Trophoblast cell (in vitro differentiated cells and primary cell): Measurements from ENCODE around the gene VEPH1.

ENCODE experiments used
- DNase-seq, 2 donors: peaks; one replicate each; pipeline ENCODE4 v3.0.0-alpha.2; 2016
- H2AFZ ChIP-seq: 2 replicates; pipeline ENCODE4 v1.6.1; 2013; ENCODE audit warnings: low read length, moderate library complexity, mild to moderate bottlenecking; ENCODE audit not compliant: insufficient read depth, poor library complexity
- H2AK5ac ChIP-seq: 2 replicates; pipeline ENCODE4 v1.6.1; 2013; ENCODE audit warnings: mild to moderate bottlenecking, low read length
- H2BK120ac ChIP-seq: 2 replicates; pipeline ENCODE4 v1.6.1; 2013; ENCODE audit warnings: low read length, mild to moderate bottlenecking, moderate library complexity; ENCODE audit not compliant: insufficient read depth, poor library complexity
- H2BK12ac ChIP-seq: 2 replicates; pipeline ENCODE4 v1.6.1; 2013; ENCODE audit warnings: mild to moderate bottlenecking, low read length, moderate library complexity
- H2BK5ac ChIP-seq: 2 replicates; pipeline ENCODE4 v1.6.1; 2013; ENCODE audit warnings: low read length, low read depth, moderate library complexity, mild to moderate bottlenecking; ENCODE audit not compliant: poor library complexity
- H3K14ac ChIP-seq: 2 replicates; pipeline ENCODE4 v1.6.1; 2013; ENCODE audit warnings: mild to moderate bottlenecking, low read length
- H3K18ac ChIP-seq: 2 replicates; pipeline ENCODE4 v1.6.1; 2013; ENCODE audit warnings: mild to moderate bottlenecking, low read length
- H3K23ac ChIP-seq: 2 replicates; pipeline ENCODE4 v1.6.1; 2013; ENCODE audit warnings: low read length
- H3K27ac ChIP-seq: 2 replicates; pipeline ENCODE4 v1.5.1; 2013; ENCODE audit warnings: low read depth, mild to moderate bottlenecking, inconsistent platforms, low read length, moderate library complexity
- H3K27me3 ChIP-seq: 2 replicates; pipeline ENCODE4 v1.6.1; 2013; ENCODE audit warnings: inconsistent platforms, mild to moderate bottlenecking, low read length, moderate library complexity; ENCODE audit not compliant: insufficient read depth
- H3K36me3 ChIP-seq, 2 experiments: 1 replicate in 1 of 2; 2 replicates in 1 of 2; pipeline ENCODE4 v1.6.1; 2013; ENCODE audit warnings: low read length in 2 of 2, mild to moderate bottlenecking in 2 of 2, moderate library complexity in 1 of 2; ENCODE audit not compliant: insufficient read depth in 2 of 2, control insufficient read depth in 1 of 2
- H3K4ac ChIP-seq: 2 replicates; pipeline ENCODE4 v1.6.1; 2013; ENCODE audit warnings: low read depth, mild to moderate bottlenecking, low read length, moderate library complexity
- H3K4me1 ChIP-seq, 2 experiments: 1 replicate in 1 of 2; 2 replicates in 1 of 2; pipeline ENCODE4 v1.6.1; 2013; ENCODE audit warnings: low read length in 2 of 2, mild to moderate bottlenecking in 2 of 2, moderate library complexity in 1 of 2; ENCODE audit not compliant: insufficient read depth in 2 of 2, control insufficient read depth in 1 of 2
- H3K4me2 ChIP-seq: 2 replicates; pipeline ENCODE4 v1.6.1; 2013; ENCODE audit warnings: inconsistent platforms, mild to moderate bottlenecking, low read length, moderate library complexity
- H3K4me3 ChIP-seq: 2 replicates; pipeline ENCODE4 v1.5.1; 2013; ENCODE audit warnings: mild to moderate bottlenecking, low read depth, low read length, inconsistent platforms
- H3K79me1 ChIP-seq: one replicate; pipeline ENCODE4 v1.6.1; 2013; ENCODE audit warnings: low read length
- H3K79me2 ChIP-seq: 2 replicates; pipeline ENCODE4 v1.6.1; 2013; ENCODE audit warnings: low read length, mild to moderate bottlenecking; ENCODE audit not compliant: control insufficient read depth, insufficient read depth, poor library complexity
- H3K9ac ChIP-seq: 2 replicates; pipeline ENCODE4 v1.6.1; 2013; ENCODE audit warnings: mild to moderate bottlenecking, low read length
- H3K9me3 ChIP-seq: 2 replicates; pipeline ENCODE4 v1.6.1; 2013; ENCODE audit warnings: low read depth, mild to moderate bottlenecking, control low read depth, inconsistent platforms, low read length; ENCODE audit not compliant: insufficient read depth
- H4K12ac ChIP-seq: 2 replicates; pipeline ENCODE4 v1.6.1; 2013; ENCODE audit warnings: low read depth, mild to moderate bottlenecking, low read length, moderate library complexity
- H4K8ac ChIP-seq: 2 replicates; pipeline ENCODE4 v1.6.1; 2013; ENCODE audit warnings: low read depth, mild to moderate bottlenecking, low read length, moderate library complexity
- H4K91ac ChIP-seq: one replicate; pipeline ENCODE4 v1.6.1; 2013; ENCODE audit warnings: low read depth, mild to moderate bottlenecking, low read length, moderate library complexity
- WGBS: extraction: QIAGEN DNeasy Blood & Tissue Kit; methylation state at CpG from one replicate; pipeline ENCODE4 v1.1.7; 2013; ENCODE audit warnings: missing lambda C conversion rate; ENCODE audit not compliant: insufficient read length, insufficient coverage; ENCODE audit errors: extremely low coverage; 5-methylcytosine and 5-hydroxymethylcytosine counted together

VEPH1 gene

GRCh38 chr3:157268026-157268425 lies 235.2 kb downstream of the VEPH1 start:
- no peak overlapping the region for H3K4me2 ChIP-seq
- H2BK120ac ChIP-seq = no peak overlapping the region
- H3K23ac ChIP-seq = no peak overlapping the region
- DNase-seq = no peak
- H3K14ac ChIP-seq = no peak overlapping the region
- H3K27me3 ChIP-seq = no peaks in the 10 kb centered on the region
- no peak overlapping the region for H4K91ac ChIP-seq
- no CpG with 5 or more reads among the region's 2 CpGs for WGBS
- H3K79me1 ChIP-seq = no peaks in the 10 kb centered on the region
- H4K8ac ChIP-seq = no peak overlapping the region
- no peak overlapping the region for H2BK12ac ChIP-seq
- no peak overlapping the region for H3K4ac ChIP-seq
- H3K18ac ChIP-seq = no peak overlapping the region
- H3K4me1 ChIP-seq = no peaks in the 10 kb centered on the region
- H3K79me2 ChIP-seq = no peaks in the 10 kb centered on the region
- no peak overlapping the region for H2AFZ ChIP-seq
- H3K9ac ChIP-seq = no peak overlapping the region
- H3K36me3 ChIP-seq = no peaks in the 10 kb centered on the region
- H3K27ac ChIP-seq = no peak overlapping the region
- H2BK5ac ChIP-seq = no peak overlapping the region
- H4K12ac ChIP-seq = no peak overlapping the region
- no peak overlapping the region for H3K4me3 ChIP-seq
- no peaks in the 10 kb centered on the region for H3K9me3 ChIP-seq
- no peak overlapping the region for H2AK5ac ChIP-seq

DNA sequence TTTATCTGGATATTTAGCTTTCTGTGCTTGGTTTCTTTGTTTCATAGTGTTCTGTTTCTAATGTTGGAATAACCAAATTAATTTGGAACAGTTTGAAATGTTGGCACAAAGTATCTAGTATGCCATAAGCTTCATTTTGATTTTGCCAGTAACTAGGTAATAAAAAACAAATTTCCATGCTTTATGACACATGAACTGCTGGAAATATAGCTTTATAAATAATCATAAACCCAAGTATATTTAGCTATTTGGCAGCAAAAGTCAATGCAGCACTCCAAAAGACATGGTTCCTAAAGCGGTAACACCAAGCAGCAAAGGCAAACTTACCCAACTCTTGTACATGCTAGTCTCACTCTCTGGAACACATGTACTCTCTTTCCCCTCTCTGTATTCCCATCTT lies 237.3 kb downstream of the VEPH1 start:
- Histone ChIP-seq H3K4ac (no peak overlapping the region), H3K18ac (no peak overlapping the region)

DNA sequence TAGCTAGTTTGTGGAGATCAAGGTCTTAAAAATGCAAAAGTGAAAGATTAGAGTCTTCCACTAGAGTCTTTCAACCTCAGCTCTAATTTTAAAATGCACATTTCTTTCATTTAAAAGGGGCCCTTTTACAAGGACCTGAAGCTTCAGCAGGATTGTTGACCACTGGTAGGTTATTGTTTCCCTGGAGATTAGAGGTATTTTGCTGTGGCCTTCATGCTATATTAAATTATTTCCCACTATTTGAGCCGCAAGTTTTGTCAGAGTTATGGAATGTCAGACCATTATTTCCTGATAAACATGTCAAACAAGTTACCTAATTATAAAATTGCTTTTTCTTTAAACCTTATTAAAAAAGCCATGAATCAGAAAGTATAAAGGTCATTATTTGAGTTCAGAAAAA lies 240.2 kb downstream of the VEPH1 start:
- Histone ChIP-seq H3K18ac (no peak overlapping the region), H2AFZ (no peak overlapping the region), H3K9me3 (no peaks in the 10 kb centered on the region), H3K23ac (no peak overlapping the region), H3K4me3 (no peak overlapping the region), H3K27ac (no peak overlapping the region), H3K4me2 (no peak overlapping the region), H3K4ac (no peak overlapping the region), H3K79me2 (no peaks in the 10 kb centered on the region), H4K8ac (no peak overlapping the region), H3K9ac (no peak overlapping the region), H4K91ac (no peak overlapping the region), H2BK12ac (no peak overlapping the region), H3K14ac (no peak overlapping the region), H3K79me1 (no peaks in the 10 kb centered on the region), H3K27me3 (no peaks in the 10 kb centered on the region), H3K36me3 (no peaks in the 10 kb centered on the region), H4K12ac (no peak overlapping the region), H2BK5ac (no peak overlapping the region), H2BK120ac (no peak overlapping the region), H2AK5ac (no peak overlapping the region), H3K4me1 (no peaks in the 10 kb centered on the region)
- no CpG with 5 or more reads among the region's 1 CpG for WGBS
- DNase-seq = no peak

More for the DNA sequence above, 237.3 kb downstream of the VEPH1 start:
- H4K12ac ChIP-seq = no peak overlapping the region
- no peak overlapping the region for H2BK5ac ChIP-seq
- WGBS = no CpG with 5 or more reads among the region's 1 CpG
- H2AFZ ChIP-seq = no peak overlapping the region
- no peak overlapping the region for H2AK5ac ChIP-seq
- H3K36me3 ChIP-seq = no peaks in the 10 kb centered on the region
- no peak overlapping the region for H2BK12ac ChIP-seq
- no peak overlapping the region for H3K9ac ChIP-seq
- H3K27ac ChIP-seq = no peak overlapping the region
- H4K91ac ChIP-seq = no peak overlapping the region
- H2BK120ac ChIP-seq = no peak overlapping the region
- no peaks in the 10 kb centered on the region for H3K79me1 ChIP-seq
- no peaks in the 10 kb centered on the region for H3K9me3 ChIP-seq
- H3K4me2 ChIP-seq = no peak overlapping the region
- no peaks in the 10 kb centered on the region for H3K79me2 ChIP-seq
- no peaks in the 10 kb centered on the region for H3K4me1 ChIP-seq
- no peaks in the 10 kb centered on the region for H3K27me3 ChIP-seq
- H3K23ac ChIP-seq = no peak overlapping the region
- no peak for DNase-seq
- no peak overlapping the region for H4K8ac ChIP-seq
- no peak overlapping the region for H3K4me3 ChIP-seq
- no peak overlapping the region for H3K14ac ChIP-seq

DNA sequence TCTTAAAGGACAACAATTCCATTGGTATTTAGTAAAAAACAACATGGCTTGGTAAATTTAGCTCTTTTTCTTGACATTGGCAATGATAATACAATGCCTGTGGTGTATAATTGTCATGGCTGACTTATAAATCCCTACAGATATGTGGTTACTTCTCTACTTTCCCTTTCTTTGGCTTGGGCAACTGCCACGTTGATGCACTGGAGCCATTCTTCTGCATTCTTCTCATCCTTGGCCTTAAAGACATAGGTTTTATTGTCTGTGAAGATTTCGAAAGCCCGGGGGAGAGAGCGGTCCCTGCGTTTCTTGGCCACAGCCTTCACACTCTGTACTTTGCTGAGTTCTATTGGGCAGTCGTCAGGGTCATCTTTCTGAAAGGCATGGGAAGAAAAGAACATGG lies 242.2 kb downstream of the VEPH1 start:
- H3K79me2 ChIP-seq = no peaks in the 10 kb centered on the region
- H3K4ac ChIP-seq = no peak overlapping the region
- no peak overlapping the region for H2BK120ac ChIP-seq
- H4K8ac ChIP-seq = no peak overlapping the region
- H3K4me2 ChIP-seq = no peak overlapping the region
- H3K4me3 ChIP-seq = no peak overlapping the region
- no peak overlapping the region for H3K18ac ChIP-seq
- DNase-seq = no peak
- no peak overlapping the region for H2AK5ac ChIP-seq
- no peaks in the 10 kb centered on the region for H3K9me3 ChIP-seq
- H2BK5ac ChIP-seq = no peak overlapping the region
- no CpG with 5 or more reads among the region's 6 CpGs for WGBS
- H3K27ac ChIP-seq = no peak overlapping the region
- H2AFZ ChIP-seq = no peak overlapping the region
- H4K91ac ChIP-seq = no peak overlapping the region
- H3K14ac ChIP-seq = no peak overlapping the region
- H4K12ac ChIP-seq = no peak overlapping the region
- H3K23ac ChIP-seq = no peak overlapping the region
- no peak overlapping the region for H3K9ac ChIP-seq
- H3K4me1 ChIP-seq = no peaks in the 10 kb centered on the region
- no peaks in the 10 kb centered on the region for H3K36me3 ChIP-seq
- no peaks in the 10 kb centered on the region for H3K79me1 ChIP-seq
- no peak overlapping the region for H2BK12ac ChIP-seq
- H3K27me3 ChIP-seq = no peaks in the 10 kb centered on the region
